Spleen (tissue), 7 donors: ENCODE data around the gene SLC25A26.

ENCODE experiments used
- CTCF ChIP-seq, 11 experiments: fragments of 200-600 bp in 7 of 11; fragments of 450-650 bp in 4 of 11; sonication (generic) in 4 of 11; IDR thresholded peaks in 8 of 11; conservative IDR thresholded peaks in 3 of 11; 1 replicate in 7 of 11; 2 replicates in 4 of 11; pipeline versions ENCODE4 v1.4.0 to v1.8.0; 2016 to 2021; ENCODE audit warnings: antibody characterized with exemption in 11 of 11, inconsistent platforms in 4 of 11, mild to moderate bottlenecking in 1 of 11
- POLR2A ChIP-seq, 3 donors: fragments of 450-650 bp; IDR thresholded peaks; one replicate each; pipeline ENCODE4 v1.5.1; 2017; ENCODE audit warnings: antibody characterized with exemption in 3 of 3, mild to moderate bottlenecking in 1 of 3
- POLR2AphosphoS5 ChIP-seq, 3 donors: sonication (generic); formaldehyde crosslinking; IDR thresholded peaks; one replicate each; pipeline ENCODE4 v1.5.1; 2017; ENCODE audit warnings: antibody characterized with exemption in 3 of 3
- donor health status: DM: no; HTN: no; CAD: no; lungs with moderate emphysema.
- donor health status: DM: no; HTN: no; CAD: no.
- donor health status: DM: no; HTN: no; CAD: no.

DNA sequence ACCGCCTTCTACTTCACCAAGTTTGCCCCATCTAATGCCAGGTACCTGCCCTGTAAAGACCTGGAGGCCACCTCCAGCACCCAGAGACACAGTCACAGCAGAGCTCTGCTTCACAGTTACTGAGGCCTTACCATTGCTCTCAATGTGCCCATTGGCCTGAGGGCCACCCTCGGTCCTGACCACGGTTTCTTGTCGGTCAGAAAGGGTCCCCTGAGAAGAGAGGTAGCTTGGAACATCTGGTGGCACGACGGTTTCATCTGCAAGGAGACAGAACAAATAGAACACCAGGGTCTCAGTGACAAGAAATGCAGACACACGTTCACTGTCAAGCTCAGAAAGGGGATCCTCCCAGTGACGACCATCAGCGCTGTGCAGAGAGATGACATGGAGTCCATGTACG lies 161.3 kb downstream of the SLC25A26 start:
- TF ChIP-seq CTCF (IDR thresholded peaks at IDR 0.05 in 8 of 11, conservative IDR thresholded peaks at IDR 0.05 in 3 of 11) (no peak), POLR2A (IDR thresholded peaks at IDR 0.05) (no peak), POLR2AphosphoS5 (IDR thresholded peaks at IDR 0.05) (no peak)
